Vagina (tissue), 2 donors: Measurements from ENCODE around the gene HSD3B1. TPM values are rescaled to one million over a fixed set of nuclear protein-coding genes. Genes with fewer than 3 reads are reported as not detected.
A peak's percentile ranks its signal among the peaks of the same experiment; 100 is the strongest.

Experiments
- DNase-seq, 2 donors: peaks; one replicate each; pipeline ENCODE4 v3.0.0-alpha.2; 2017; ENCODE audit errors: extremely low spot score in 2 of 2
- H3K27ac ChIP-seq: fragments of 200-600 bp; sonication (generic); one replicate; pipeline ENCODE4 v1.5.1; 2019
- H3K27me3 ChIP-seq: fragments of 200-600 bp; sonication (generic); one replicate; pipeline ENCODE4 v1.5.1; 2019
- H3K36me3 ChIP-seq, 2 donors: fragments of 200-600 bp; sonication (generic); one replicate each; pipeline ENCODE4 v1.5.1; 2017 to 2019
- H3K4me1 ChIP-seq: fragments of 200-600 bp; sonication (generic); one replicate; pipeline ENCODE4 v1.5.1; 2019
- H3K4me3 ChIP-seq, 2 donors: fragments of 200-600 bp; sonication (generic); 1 replicate in 1 of 2; 2 replicates in 1 of 2; pipeline ENCODE4 v1.5.1; 2016 to 2019
- H3K9me3 ChIP-seq: fragments of 200-600 bp; sonication (generic); one replicate; pipeline ENCODE4 v1.5.1; 2019
- POLR2A ChIP-seq, 2 donors: fragments of 450-650 bp; IDR thresholded peaks; one replicate each; pipeline ENCODE4 v1.6.1; 2017; ENCODE audit warnings: antibody characterized with exemption in 2 of 2, mild to moderate bottlenecking in 2 of 2, moderate library complexity in 2 of 2
- POLR2AphosphoS5 ChIP-seq, 2 donors: sonication (generic); formaldehyde crosslinking; IDR thresholded peaks; one replicate each; pipeline ENCODE4 v1.9.0; 2017; ENCODE audit warnings: antibody characterized with exemption in 2 of 2, mild to moderate bottlenecking in 2 of 2, low read depth in 1 of 2; ENCODE audit not compliant: insufficient read depth in 1 of 2
- intact Hi-C: fragments of 100-400 bp; cut with DNase I; formaldehyde crosslinking; loops from one replicate; pipeline ENCODE4 v1.15.1; 2023
- total RNA-seq: library from RNA; depleted of rRNA; stranded (reverse); fragments of >200 nt; gene quantifications from one replicate; pipeline ENCODE4 v1.2.3, GENCODE V29; 2016
- TF ChIP-seq, protein P1 (sequence below), 3 experiments: fragments of 450-650 bp in 2 of 3; fragments of 200-600 bp in 1 of 3; sonication (generic) in 1 of 3; IDR thresholded peaks; one replicate each; pipeline ENCODE4 v1.5.1; 2017 to 2019; ENCODE audit warnings: antibody characterized with exemption in 3 of 3, mild to moderate bottlenecking in 2 of 3, moderate library complexity in 2 of 3

The HSD3B1 gene
- total RNA-seq, 1 donor from 2014 or later: not detected

DNA sequence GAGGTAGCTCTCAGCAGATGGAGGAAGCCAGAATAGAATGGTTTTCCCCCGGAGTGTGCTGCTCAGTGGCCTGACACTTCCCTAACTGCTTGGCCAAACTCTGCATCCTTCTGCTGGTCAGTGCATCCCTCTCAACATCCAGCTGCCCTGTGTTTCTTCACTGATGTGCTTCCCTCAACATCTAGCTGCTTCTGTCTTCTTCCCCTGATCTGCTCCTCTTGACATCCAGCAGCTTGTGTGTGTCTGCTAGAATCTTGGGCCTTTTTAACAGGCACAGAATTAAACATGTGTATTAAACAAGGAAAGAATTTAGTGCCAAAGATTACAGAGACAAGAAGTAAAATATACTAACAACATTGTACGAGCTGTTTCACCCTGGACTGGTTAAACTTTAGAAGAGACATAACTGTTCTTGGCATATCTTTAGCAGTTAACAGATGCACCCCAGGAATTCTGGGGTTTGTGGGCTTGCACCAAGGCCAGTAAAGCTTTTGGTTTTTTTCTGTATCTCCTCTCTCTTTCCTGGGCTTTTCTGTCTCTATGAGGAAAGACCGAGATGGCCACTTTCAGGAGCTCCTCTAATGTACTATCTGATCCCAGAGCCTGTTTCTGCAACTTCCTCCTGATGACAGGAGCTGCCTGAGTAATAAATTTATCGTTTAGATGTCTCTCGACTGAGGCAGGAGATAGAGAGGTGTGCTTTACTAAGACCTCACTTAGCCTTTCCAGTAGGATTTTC lies 34.8 kb upstream of the HSD3B1 start:
- TF ChIP-seq POLR2AphosphoS5 (IDR thresholded peaks at IDR 0.05; ENCODE audit: insufficient read depth in 1 of 2, low read depth in 1 of 2): no peak
- TF ChIP-seq POLR2A (IDR thresholded peaks at IDR 0.05): no peak
- TF ChIP-seq, protein P1, sequence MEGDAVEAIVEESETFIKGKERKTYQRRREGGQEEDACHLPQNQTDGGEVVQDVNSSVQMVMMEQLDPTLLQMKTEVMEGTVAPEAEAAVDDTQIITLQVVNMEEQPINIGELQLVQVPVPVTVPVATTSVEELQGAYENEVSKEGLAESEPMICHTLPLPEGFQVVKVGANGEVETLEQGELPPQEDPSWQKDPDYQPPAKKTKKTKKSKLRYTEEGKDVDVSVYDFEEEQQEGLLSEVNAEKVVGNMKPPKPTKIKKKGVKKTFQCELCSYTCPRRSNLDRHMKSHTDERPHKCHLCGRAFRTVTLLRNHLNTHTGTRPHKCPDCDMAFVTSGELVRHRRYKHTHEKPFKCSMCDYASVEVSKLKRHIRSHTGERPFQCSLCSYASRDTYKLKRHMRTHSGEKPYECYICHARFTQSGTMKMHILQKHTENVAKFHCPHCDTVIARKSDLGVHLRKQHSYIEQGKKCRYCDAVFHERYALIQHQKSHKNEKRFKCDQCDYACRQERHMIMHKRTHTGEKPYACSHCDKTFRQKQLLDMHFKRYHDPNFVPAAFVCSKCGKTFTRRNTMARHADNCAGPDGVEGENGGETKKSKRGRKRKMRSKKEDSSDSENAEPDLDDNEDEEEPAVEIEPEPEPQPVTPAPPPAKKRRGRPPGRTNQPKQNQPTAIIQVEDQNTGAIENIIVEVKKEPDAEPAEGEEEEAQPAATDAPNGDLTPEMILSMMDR (IDR thresholded peaks at IDR 0.05): no peak
- peak in 1 of 2 donors; percentile 65 for DNase-seq
- no peak overlapping the region for H3K4me3 ChIP-seq
- intact Hi-C loops: no loop called here
- H3K4me1 ChIP-seq: no peaks in the 10 kb centered on the region
- no peak overlapping the region for H3K27ac ChIP-seq
- H3K36me3 ChIP-seq: no peaks in the 10 kb centered on the region
- H3K27me3 ChIP-seq: no peaks in the 10 kb centered on the region
- no peaks in the 10 kb centered on the region for H3K9me3 ChIP-seq

DNA sequence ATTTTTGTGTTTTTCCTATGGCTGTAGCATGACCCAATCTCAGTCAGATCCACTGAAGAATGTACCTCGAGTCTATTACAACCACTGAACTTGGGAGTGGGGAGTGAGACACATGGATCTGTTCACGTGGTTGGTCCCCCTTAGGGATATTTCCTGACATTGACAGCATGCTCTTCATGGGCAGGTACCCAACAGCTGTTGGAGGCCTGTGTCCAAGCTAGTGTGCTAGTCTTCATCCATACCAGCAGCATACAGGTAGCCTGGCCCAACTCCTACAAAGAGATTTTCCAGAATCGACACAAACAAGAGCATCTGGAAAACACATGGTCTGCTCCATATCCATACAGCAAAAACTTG lies 34.2 kb upstream of the HSD3B1 start:
- no peak overlapping the region for H3K27ac ChIP-seq
- intact Hi-C loops: no loop called here
- peak in 1 of 2 donors; percentile 65 for DNase-seq

DNA sequence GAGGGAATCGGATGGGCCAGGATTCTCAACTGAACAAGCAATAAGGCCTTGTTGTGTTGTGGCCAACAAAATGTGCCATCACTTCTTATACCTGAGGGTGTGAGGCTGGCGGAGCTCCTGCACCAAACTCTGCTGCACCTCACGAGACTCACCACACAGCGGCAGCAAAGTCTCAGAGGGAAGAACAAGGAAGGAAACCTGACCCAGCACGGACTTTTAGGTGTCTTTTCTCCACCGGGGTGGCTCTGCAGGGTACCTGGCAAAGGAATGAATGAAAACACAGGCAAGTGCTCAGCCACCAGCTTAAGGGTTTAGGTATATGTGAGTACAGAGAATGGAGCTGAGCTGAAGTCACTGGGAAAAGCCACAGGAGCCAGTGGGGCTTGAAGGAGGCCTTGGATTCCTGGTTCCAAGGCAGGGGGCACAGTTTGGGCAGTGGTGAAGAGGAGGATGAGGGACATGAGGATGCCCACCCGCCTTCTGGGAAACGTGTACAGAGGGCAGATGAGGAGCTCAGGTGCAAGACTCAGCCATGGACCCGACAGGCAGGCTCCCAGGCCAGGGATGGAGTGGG lies 31.1 kb upstream of the HSD3B1 start:
- Histone ChIP-seq H3K27me3 (no peaks in the 10 kb centered on the region), H3K9me3 (no peaks in the 10 kb centered on the region), H3K36me3 (no peaks in the 10 kb centered on the region), H3K4me1 (no peaks in the 10 kb centered on the region), H3K4me3 (no peak overlapping the region), H3K27ac (no peak overlapping the region)
- TF ChIP-seq, protein P1 (IDR thresholded peaks at IDR 0.05): no peak
- no peak for TF ChIP-seq POLR2AphosphoS5 (IDR thresholded peaks at IDR 0.05; ENCODE audit: insufficient read depth in 1 of 2, low read depth in 1 of 2)
- TF ChIP-seq POLR2A (IDR thresholded peaks at IDR 0.05): no peak
- intact Hi-C loops: no loop called here
- DNase-seq: peak in 1 of 2 donors; percentile 56

More for the DNA sequence above, 34.2 kb upstream of the HSD3B1 start:
- Histone ChIP-seq H3K4me1 (no peaks in the 10 kb centered on the region), H3K27me3 (no peaks in the 10 kb centered on the region), H3K4me3 (no peak overlapping the region), H3K36me3 (no peaks in the 10 kb centered on the region), H3K9me3 (no peaks in the 10 kb centered on the region)
- TF ChIP-seq POLR2AphosphoS5 (IDR thresholded peaks at IDR 0.05; ENCODE audit: insufficient read depth in 1 of 2, low read depth in 1 of 2) (no peak), POLR2A (IDR thresholded peaks at IDR 0.05) (no peak)
- TF ChIP-seq, protein P1 (IDR thresholded peaks at IDR 0.05): no peak

DNA sequence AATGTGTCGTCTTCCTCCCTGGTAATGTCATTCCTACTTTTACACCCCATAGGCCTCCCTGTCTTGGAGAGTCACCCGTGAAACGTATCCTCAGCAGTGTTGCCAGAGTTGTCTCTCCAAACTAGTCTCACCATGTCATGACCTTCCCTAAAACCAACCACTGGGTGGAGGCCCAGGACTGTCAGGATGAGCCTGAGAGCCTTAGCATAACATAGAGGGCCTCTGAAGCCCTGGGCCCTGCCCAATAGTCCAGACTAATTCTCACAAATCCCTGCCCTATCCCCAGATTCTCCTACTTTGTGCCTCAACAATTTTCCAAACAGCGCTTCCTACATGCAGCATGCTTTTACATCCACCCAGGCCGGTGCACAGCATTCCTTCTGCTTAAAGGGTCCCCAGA lies 29.3 kb upstream of the HSD3B1 start:
- no peaks in the 10 kb centered on the region for H3K27me3 ChIP-seq
- DNase-seq: peak in 1 of 2 donors; percentile 58
- TF ChIP-seq POLR2A (IDR thresholded peaks at IDR 0.05) (no peak), POLR2AphosphoS5 (IDR thresholded peaks at IDR 0.05; ENCODE audit: insufficient read depth in 1 of 2, low read depth in 1 of 2) (no peak)
- TF ChIP-seq, protein P1 (IDR thresholded peaks at IDR 0.05): no peak
- no peaks in the 10 kb centered on the region for H3K4me1 ChIP-seq
- H3K36me3 ChIP-seq: no peaks in the 10 kb centered on the region
- H3K27ac ChIP-seq: no peak overlapping the region
- no peak overlapping the region for H3K4me3 ChIP-seq
- intact Hi-C loops: no loop called here
- H3K9me3 ChIP-seq: no peaks in the 10 kb centered on the region

DNA sequence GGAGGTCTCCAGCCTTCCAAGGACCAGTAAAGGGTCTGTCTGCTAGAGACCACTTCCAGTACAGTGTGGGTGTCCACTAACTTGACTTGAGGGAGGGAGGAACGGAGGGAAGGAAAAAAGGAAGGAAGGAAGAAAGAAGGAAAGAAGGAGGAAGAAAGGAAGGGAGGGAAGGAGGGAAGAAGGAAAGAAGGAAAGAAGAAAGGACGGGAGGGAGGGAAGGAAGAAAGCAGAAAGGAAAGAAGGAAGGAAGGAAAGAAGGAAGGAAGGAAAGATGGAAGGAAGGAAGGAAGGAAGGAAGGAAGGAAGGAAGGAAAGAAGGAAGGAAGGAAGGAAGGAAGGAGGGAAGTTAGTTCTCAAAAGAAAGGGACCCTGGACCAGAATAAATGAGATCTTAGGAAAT lies 26.8 kb upstream of the HSD3B1 start:
- no peak overlapping the region for H3K27ac ChIP-seq
- H3K4me3 ChIP-seq: no peak overlapping the region
- no peaks in the 10 kb centered on the region for H3K36me3 ChIP-seq
- DNase-seq: no peak
- no peaks in the 10 kb centered on the region for H3K27me3 ChIP-seq
- no peaks in the 10 kb centered on the region for H3K4me1 ChIP-seq
- no peak for TF ChIP-seq POLR2AphosphoS5 (IDR thresholded peaks at IDR 0.05; ENCODE audit: insufficient read depth in 1 of 2, low read depth in 1 of 2)
- TF ChIP-seq, protein P1 (IDR thresholded peaks at IDR 0.05): no peak
- no peak for TF ChIP-seq POLR2A (IDR thresholded peaks at IDR 0.05)
- H3K9me3 ChIP-seq: no peaks in the 10 kb centered on the region
- intact Hi-C loops: no loop called here
